GM21576 (cell line): ENCODE measurements around the gene SPATA46.

Source experiments
- ATAC-seq: cut with Tn5 transposase; IDR thresholded peaks from one replicate; pipeline ENCODE4 v1.9.1; 2021; ENCODE audit warnings: mild to moderate bottlenecking, moderate library complexity; ENCODE audit not compliant: unreplicated experiment

Gene SPATA46

DNA sequence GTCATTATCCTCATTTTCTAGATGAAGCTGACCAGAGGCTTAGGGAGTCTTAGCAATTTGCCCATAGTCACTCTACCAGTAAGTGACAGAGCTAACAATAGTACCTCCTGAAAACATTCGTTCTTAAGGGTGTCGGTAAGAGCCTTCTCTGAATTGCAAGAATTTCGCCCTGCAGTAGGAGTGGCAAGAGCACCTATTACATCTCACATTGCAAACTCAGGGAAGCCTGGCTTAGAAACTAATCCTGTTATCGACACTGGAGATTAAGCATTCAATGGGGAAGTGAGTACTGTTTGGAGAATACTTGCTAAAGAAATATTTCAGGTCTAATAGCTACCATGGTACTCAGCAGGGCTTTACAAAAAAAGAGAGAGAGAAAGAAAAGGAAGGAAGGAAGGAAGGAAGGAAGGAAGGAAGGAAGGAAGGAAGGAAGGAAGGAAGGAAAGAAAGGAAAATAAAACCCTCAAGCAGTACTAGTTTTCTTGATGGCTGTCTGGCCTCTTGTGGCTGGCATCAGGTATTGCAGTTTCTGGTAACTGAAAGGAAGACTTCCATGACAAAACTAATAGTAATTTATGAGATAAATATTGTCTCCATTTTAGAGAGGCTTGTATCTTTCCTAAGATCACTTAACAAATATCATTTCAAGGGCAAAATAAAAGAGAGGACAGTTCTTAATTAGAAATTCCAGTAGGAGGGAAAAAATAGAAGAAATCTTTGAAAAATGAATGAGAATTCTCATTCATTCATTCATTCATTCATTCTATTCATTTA, 15.3 kb upstream of the SPATA46 start:
- ATAC-seq = no peak

DNA sequence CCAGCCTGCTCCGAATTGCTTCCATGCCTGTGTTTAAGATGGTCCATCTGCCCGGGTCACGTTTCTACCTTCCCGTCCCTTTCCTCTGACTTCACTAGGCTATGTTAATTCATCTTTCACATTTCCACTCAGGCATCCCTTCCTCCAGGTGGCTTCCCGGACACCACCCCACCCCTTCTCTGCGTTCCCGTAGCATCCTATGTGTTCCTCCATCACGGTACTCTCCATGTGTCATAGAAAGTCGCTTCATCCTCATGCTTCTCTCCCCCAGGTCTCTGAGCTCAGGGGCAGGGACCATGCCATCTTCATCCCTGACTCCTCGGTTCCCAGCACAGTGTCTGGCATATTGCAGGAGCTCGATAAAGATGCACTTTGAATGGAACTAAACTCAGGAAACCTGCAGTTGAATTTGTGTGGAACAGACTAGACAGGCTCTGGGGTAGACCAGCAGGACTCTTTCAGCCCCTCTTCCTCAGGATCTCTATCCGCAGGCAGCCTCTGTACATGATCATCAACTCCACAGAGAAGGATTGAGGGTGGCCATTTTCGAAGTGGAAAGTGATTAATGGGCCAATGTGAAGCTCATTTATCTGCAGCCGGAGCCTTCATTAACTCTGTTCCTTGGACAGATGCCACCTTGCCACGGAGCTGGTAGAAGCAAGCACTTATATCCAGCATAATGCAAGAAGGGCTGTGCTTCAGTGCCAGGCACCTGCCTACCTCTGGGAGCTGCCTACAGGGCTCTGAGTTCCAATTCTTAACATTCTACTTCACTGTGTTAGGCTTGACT, 13.9 kb upstream of the SPATA46 start:
- no peak for ATAC-seq

DNA sequence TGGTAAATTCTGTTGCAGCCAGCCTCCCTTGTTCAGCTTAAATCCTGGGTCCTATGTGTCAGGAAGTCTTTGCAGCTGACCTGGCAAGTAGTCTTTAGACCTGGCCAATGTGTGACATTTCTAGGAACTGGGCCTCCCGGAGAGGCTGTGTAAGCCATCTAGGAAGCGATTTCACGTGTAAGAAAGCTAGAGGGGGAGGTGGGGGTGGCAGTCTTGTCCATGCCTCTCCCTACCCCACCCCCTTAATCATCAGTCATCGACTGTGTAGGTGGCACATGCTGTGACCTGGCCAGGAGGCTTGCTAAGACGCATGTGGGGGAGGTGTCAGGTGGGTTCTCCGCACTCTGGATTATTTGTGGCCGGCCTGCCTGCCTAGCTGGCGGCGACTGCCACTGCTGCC, 13.3 kb upstream of the SPATA46 start:
- no peak for ATAC-seq

DNA sequence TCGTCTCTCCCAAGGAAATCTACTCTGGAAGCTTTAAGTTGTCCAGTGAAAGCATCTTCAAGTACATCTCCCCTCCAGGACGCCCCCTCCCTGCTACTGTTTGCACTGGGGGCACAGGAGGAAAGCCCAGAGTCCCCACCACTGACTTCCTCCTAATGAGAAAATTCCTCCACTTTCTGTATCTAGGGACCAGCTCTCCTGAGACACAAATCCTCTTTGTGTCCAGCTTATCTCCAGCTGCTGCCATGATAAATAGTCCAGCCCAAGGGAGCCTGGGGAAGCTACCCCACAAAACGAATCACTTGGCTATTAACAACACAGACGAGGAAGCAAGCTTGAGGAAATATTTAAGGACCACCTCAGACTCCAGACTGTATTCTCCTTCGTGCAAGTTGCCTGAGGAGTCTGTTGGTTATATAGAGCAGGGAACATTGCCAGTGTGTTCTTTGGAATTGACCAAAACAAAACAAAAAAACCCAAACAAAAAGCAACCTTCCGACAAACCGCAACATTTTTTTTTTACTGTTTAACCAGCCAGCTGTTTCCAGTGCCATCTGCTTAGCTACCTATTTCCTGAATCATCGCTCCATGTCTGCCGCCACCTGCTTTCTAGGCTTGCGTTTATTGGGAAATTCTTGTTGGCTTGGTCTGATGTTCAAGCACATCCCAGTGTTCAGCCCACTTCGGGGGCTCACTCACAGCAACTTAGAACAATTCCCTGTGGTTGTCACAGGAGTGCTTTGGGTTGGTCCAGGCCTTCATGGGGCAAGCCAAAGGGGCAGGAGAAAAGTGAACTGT, 12.6 kb upstream of the SPATA46 start:
- ATAC-seq = no peak

DNA sequence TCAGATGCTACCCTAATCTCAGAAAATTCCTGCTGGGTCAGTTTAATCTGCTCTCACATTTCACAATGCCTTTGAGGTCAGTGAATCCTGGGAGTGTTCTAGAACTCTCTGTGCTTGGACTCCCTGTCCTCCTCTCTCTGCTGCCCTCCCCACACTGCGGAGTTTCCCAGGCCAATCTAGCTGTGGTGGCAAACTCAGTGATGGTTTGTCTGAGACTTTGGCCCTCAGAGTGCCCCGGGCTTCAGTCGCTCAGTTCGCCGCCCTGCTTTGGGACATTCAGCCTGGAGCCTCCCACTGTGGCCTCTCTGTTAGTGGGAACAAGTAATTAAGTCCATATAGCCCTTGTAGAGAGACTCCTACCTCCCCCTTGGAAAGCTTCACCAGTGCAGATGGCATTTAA, 12.0 kb upstream of the SPATA46 start:
- no peak for ATAC-seq

DNA sequence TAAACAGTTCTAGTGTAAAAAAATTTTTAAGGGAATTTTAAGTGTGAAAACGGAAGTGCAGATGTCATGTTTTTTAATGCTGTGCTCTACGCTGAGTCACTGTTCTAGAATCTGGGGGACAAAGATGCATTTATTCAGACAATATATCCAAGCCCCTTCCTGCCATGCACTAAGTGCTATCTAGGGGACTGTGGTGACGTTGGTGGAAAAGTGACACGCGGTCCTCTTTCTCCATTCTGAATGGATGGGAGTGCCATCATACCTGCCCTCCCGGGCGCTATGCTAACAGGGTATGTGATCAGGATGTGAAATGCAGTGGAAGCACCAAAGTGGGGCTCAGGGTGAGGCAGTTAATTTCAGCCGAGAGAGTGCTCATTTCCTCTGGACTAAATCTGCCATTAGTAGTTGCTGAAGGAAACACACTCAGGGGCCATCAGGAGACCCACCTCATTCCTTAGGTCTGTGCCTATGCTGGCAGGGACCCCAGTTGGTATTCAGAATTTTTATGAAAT, 11.5 kb upstream of the SPATA46 start:
- no peak for ATAC-seq

DNA sequence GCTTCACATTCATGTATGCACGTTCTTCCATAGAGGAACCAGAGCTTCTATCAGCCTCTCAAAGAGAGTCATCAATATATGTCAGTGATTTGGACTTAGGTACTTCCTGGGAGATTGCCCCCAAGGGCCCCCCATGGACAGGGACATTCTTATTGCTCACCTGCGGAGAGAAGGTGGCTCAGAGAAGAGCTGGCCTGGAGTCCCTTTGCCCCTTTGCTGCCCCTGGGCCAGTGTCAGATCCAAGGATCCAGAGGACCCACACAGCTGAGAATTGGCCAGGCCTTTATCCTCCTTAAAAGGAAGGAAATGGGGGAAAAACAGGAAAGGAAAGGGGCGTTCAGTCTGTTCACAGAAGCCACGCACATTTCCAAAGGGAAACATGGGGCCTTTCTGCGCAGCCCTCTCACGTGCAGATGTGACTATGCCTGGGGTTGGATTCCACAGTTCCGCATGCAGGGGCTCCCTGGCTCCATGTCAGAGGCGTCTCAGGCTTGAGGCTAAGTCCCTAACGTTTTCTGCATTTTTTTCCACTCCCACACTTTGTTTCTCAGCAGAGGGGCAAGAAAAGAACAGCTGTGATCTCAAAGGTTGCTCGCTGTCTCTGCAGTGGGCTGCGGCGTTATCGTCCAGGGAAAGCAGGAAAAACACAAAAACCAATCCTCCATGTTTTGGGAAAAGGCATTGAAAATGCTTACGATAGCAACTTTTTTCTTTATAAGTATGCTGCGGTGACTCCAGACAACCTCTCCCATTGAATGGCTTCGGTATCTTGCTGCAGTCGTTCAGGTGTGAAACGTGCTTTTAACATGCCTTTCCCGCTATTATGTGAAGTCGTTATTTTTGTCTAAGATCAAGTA, 10.8 kb upstream of the SPATA46 start:
- ATAC-seq = no peak

DNA sequence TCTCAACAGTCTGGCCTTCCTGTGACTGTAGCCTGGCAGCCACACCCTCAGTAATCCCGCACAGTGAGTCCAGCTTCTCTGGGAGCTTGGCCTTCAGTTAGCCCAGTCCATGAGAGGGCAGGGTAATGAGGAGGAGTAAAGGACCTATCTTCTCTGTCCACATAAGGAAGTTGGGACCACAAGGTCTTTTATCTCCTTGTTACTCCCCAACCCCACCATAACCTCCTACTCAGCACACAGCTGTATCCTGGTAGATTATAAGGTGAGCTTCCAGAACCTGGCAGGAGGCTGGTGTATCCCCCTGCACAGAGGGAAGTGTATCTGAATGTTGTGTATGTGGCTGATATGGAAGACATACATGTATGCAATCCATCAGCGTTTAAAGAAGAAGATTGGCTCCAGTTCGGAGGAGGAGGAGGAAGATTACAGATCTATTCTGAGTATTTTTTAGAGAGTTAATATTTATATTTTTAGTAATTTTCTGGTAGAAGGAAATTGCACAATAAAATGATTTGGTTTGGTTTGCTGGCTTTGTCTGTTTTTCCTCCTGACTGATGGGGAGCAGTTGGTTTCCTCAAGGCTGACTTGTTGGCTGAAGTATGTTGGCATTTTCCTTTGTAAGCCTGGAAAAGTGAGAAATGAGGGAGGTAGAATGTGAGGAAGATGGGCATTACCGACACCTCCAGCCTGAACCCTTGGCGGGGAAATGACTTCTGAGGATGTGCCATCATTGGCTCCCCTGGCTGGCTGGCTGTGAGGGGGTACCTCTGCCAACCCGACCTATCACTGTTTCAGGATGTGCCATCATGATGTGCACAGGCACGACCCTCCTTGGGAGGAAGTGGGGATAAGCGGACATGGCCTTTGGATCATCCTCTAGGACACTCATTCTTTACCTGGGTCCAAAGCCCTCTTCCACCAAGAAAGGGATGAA, 9.9 kb upstream of the SPATA46 start:
- ATAC-seq = no peak

DNA sequence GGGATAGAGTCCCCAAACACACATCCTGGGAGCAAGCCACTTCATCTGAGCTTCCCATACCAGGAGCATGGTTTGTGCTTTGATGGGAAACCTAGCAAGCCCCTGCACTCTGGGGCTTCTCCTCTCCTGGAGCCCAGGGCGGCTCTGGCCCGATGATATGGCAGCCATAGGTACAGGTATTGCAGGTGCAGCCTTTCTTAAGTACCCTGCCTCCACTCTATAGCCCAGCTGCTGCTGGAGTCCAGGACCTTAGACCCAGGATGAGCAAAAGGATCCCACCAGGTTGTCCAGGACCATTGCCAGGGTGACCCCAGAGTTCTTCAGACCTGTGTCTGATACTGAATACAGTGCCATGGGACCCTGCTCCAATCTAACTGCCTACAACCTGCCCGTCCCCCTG, 9.0 kb upstream of the SPATA46 start:
- ATAC-seq = no peak

DNA sequence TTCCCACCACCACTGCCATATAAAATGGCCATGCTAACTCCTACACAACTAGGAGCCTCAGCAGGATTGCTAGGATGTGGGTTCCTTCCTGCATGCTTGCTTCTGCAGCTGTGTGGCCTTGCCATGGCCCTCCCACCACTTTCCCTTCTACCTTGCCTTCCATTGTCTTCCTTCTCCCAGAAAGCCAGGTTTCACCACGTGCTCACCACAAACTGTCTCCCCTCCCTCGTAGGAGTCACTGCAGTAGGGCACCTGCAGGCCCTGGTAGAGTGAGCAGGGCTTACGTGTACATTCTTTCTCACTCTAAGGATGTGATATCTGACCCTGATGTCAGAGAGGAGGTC, 8.6 kb upstream of the SPATA46 start:
- ATAC-seq = no peak

DNA sequence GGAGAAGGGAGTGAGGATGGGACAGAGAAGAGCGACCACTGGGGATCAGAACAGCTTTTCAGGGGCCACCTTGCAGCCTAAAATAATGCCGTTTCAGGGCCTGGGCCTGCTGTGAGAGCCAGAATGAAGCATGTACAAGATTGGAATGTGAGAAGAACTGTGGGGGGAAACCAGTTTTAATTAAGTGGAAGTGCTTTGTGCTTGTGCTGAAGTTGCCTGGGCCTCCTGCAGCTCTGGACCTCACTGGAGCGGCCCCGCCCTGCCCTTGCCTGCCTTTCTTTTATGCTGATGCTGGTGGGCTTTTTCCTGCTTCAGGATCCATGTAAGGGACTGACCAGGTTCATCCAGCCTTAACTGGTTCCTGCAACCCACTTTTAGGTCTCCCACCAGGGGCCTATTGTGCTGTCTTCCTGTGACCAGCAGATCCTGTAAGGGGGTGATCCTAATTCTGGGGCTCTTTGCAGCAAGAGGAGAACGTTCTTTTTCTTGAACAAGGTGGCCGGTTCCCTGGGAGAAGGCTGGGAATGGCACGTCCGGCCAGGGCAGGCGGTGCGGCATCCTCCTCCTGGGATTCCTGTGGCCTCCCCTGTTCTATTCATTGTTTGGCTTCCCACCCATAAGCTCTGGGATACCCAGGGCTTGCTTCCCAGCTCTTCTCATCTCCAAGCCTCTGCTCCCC, 8.1 kb upstream of the SPATA46 start:
- no peak for ATAC-seq

DNA sequence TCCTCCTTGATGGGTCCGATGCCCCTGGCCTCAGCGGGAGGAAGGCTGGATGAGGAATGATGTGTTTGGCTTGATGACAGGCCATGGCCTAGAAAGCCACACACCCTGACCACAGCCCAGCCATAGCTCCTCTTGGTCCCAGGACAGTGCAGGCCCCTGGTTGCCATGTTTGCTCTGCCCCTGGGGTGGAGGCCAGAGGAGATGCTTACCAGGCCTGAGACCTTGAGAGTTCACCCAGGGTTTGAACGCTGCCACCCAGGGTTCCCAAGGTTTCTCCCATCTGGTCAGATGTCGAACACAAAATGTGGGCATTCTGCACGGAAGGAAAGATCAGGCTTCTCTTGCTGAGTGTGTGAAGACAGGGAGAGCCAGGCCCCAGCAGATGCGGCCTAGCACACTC, 7.5 kb upstream of the SPATA46 start:
- no peak for ATAC-seq

DNA sequence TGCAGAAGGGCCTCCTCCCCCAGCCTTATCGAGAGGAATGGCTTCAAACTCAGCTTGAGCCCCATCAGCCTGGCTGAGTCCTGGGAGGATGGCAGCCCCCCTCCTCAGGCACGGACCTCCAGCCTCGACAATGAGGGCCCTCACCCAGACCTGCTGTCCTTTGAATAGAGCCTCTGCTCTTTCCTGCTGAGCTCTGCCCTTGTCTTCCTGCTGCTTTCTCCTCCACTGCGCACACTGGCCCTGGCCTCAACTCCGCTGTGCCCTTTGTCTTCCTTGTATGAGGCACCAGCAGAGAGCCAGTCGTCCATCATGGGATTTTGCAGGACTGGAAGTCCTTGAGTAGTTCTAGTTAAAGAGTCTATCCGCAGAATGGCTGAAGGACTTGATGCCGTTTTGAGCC, 6.9 kb upstream of the SPATA46 start:
- ATAC-seq = no peak

DNA sequence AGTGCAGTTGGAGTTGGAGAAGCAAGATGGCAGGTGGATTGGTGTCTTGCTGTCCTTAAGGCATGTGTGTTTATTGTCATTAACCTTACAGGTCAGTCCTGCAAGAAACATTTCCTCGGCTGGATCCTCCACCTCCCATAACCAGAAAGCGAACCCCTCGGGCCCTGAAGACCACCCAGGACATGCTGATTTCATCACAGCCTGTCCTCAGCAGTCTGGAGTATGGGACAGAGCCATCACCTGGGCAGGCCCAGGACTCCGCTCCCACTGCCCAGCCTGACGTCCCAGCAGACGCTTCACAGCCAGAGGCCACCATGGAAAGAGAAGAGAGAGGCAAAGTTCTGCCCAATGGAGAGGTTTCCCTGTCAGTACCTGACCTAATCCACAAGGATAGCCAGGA, 6.4 kb upstream of the SPATA46 start:
- ATAC-seq = no peak

DNA sequence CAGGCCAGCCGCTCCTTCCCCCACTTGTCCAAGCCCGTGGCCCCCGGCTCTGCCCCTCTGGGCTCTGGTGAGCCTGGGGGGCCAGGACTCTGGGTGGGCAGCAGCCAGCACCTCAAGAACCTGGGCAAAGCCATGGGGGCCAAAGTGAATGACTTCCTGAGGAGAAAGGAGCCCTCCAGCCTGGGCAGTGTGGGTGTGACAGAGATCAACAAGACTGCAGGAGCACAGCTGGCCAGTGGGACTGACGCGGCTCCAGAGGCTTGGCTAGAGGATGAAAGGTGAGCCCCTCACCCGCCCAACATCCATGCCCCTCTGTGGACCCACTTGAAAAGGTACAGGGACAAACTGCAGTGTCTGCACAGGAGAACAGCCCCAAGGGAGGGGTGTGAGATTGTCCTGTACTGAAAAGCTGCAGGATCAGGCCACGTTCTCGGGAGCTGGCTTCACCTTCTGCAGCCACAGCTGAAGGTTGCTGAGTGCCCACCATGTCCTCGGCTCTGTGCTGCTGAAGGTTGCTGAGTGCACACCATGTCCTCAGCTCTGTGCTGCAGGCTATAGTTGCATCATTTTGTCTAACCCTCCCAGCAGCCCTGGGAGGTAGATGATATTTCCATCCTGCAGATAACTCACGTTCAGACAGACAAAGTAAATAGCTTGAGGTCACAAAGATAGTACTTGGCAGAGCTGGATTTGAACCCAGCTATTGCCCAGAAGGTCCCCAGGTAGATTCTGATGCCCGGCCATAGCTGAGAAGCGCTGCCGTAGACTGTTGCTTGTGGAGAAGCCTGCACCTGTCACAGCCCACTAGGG, 5.5 kb upstream of the SPATA46 start:
- ATAC-seq = no peak

DNA sequence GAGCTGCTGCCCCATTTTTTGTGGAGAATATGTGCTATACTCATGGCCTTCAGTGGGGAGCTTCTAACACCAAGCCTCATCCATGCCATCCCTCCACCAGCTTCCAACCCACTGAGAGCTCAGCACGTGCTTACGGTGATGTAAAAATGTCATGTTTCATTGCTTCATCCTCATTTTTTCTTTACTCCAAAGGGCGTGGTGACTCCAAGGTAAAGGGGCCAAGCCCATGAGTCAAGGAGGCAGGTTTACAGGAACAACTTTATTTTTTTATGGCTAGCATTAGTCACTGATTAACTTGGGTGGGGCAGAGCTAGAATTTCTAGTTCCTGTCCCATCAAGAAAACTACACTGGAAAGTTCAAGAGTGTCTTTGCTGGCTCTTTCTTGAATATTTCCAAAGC, 4.7 kb upstream of the SPATA46 start, which contains the start of gene C1orf226:
C1orf226 (plus strand) TSS at position 346 of the 400 bp plus-strand sequence. CDS start 174 bp downstream, outside the sequence.
- no peak for ATAC-seq

DNA sequence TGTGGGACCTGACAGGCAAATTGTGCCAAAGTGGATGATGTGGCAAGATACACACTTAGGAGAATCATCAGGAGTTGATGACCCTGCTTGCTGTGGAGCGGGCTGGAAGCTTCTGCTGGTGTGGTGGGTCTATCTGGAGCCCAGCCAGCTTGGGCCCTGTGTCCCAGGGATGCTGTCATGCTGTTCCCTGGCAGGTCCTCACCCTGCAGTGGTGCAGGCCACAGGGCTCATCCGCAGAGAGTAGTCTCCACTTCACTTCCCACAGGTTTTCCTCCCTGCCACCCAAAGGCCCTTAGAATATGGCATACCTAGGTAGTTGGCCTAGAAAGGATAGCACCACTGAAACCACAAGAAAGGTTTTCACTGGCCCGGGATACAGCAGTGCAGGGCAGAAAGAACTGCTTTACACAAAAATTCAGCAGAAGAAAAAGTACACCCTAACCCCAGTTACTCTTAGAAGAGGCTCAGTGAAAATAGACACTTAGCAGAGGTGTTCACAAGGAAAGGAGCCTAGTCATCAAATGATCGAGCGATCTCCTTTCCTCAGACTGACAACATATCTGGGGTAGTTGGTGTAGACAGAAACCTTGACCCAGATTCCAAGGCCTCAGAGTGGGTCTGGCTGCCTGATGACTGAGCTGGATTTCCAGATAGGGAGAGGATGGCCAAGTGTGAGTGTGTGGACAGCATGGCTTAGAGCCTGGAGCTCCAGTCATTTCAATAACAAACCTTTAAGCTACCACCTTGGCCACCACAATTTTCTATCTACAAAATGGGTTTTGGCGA, 3.6 kb upstream of the SPATA46 start:
- no peak for ATAC-seq
